ENCODE measurements around the gene MATN1.
"Not testable (repeated sequence)": the region's sequence is repeated elsewhere in the genome, so short reads cannot be mapped to it uniquely, and the experiment has no call there.

The MATN1 gene, protein sequence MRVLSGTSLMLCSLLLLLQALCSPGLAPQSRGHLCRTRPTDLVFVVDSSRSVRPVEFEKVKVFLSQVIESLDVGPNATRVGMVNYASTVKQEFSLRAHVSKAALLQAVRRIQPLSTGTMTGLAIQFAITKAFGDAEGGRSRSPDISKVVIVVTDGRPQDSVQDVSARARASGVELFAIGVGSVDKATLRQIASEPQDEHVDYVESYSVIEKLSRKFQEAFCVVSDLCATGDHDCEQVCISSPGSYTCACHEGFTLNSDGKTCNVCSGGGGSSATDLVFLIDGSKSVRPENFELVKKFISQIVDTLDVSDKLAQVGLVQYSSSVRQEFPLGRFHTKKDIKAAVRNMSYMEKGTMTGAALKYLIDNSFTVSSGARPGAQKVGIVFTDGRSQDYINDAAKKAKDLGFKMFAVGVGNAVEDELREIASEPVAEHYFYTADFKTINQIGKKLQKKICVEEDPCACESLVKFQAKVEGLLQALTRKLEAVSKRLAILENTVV

GRCh38 chr1:30723331-30723755 is at the start of gene MATN1:
MATN1 (minus strand) TSS chr1:30723585; CDS start chr1:30723551, 34 bp downstream.
- DNase-seq = no peak

DNA sequence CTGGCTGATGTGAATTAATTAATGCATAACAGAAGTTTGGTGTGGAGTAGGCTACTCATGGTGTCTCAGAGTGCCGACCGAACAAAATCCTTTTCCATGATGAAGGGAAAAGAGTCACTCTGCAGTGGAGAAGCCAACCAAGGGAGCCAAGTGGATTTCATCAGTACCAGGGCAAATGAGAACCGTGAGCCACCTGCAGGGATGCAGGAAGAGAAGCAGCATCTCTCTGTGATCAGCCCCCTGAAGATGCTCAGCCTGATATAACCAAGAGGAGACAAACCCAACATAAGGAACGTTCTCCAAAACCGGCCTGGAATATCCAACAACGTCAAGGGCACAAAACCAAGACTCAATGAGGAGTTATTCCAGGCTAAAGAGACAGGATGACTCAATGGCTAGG is 47.6 kb upstream of the MATN1 start:
- no peak for DNase-seq

DNA sequence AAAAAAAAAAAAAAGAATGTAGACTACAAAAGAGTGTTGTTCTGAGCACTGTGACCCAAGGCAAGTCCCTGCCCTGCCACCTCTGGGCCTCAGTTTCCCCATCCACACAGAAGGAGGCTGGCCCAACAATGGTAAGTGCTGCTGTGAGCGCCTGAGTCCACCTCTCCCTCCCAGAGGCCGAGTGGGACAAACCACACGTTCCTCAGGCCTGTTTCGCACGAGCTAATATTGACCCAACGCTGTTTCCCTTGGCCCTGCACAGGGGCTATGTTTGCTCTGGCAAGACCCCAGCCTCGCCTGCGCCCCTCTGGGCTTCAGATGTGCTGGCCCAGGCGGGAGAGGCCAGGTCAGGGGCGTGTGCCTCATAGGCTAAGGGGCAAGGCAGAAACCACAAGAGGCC is 46.8 kb upstream of the MATN1 start:
- DNase-seq = no peak

DNA sequence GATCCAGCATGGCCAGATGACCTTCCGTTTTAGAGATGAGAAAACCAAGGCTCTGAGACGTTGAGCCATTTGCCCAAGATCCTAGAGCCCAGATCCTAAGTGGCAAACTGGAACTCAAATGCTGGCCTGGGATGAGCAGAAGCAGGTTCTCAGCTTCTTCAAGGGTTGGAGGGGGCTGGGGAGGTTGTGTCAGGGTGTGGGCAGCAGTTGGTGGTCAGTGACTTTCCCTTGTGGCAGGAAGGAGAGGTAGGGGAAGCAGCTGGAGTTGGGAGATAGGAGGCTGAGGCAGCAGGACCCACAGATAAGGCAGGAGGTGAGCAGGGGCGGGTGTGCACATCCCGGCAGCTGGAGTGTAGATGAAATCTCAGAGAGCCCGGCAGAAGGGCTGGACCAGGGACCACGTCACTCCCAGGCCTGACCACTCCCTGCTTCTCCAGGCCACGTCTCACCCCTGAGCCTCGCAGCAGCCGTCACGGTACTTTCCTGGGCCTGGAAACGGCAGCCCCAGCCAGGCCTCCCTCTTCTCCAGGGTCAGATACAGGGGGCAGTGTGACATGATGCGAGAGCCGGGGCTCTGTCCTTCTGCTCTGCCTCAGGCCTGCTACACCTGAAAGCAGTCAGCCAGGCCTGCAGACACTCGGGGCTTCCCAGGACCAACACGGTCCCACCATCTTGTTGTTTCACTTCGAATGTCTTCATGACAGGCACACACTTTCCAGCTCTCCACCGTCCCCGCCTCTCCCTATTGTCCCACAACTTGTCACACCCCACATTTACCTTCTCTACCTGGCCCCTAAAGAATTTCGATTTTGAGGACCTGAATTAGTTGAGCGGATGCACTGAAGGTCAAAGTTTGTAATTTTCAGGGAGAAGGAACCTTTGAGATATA is 45.7 kb upstream of the MATN1 start:
- no peak for DNase-seq

DNA sequence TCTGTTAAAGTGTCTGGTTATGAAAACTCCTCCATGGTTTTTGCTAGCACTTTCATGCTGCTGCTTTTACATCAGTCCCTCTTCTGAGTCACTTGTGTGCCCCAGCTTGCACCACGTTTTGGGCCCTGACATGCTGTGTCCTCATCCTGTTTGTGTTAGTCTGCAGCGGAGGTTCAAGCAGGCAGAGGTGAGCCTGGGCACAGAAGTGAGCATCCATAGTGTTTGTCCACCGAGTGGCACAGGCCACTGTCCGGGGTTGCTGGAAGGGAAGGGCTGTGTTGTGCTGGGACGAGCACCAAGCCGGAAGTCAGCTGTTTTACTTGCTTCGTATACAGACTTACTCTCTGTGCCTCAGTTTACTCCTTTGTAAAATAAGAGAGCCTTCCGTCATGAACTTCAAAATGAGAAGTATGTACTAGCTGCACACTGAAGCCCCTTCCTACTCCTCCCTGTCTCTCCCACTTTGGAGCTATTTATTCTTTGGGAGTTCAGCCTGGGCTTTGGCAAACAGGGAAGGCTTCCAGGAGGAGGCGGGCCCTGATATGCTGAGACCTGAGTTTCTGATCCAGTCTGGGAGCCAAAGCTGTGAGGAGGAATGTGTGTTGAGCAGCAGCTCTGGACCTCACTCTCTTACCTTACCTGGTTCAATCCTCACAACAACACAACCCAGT is 44.9 kb upstream of the MATN1 start:
- DNase-seq = no peak

DNA sequence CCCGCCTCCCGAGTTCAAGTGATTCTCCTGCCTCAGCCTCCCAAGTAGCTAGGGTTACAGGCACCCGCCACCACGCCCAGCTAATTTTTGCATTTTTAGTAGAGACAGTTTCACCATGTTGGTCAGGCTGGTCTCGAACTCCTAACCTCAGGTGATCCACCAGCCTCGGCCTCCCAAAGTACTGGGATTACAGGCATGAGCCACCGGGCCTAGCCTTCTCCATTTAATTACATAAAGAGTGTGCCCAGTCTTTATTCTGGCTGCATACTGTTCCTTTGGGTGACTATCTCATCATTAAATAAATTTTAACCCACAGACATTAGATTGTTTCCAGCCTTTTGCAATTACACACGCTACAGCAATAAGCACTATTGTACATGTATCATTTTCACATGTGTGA is 43.6 kb upstream of the MATN1 start:
- DNase-seq = not testable (repeated sequence)

DNA sequence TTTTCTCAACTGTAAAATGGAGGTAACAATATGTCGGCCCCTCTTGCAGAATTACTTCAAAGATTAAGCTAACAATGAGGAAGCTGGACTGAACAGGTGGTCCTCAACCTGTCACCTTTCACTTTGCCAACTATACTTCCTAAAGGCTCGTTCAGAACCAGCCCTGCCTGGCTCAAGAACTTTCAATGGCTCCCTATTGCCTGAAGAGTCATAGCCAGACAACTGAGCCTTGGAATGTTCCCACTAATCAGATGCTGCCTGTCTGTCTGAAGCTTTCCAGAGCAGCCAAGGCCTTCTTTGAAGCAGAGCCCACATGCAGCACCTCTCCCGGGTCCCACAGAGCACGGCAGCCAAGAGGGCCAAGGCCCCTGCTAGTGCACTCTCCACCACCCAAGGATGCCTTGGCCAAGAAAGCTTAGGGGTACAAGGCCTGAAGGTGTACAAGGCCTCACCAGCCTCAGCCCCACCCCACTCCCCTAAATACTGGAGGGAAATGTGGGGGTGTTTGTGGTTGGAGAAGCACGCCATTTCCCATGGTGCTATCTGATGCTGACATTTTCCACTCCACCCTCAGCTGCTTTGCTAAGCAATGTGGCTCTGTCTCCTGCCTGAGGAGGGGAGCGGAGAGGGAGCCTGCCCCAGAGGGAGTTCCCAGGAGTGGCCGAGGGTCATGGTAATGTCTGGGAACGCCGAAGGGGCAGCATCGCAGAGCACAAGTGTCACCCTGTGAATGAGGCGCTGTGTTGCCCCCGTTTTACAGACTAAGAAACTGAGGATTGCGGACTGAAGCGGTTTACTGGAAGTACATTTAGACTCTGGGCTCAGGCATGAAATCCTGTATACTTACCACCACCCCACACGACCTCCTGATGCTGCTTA is 42.4 kb upstream of the MATN1 start:
- no peak for DNase-seq

GRCh38 chr1:30764939-30765555 is 41.7 kb upstream of the MATN1 start:
- no peak for DNase-seq

- DNase-seq = no peak
Measured at GRCh38 chr1:30764396-30764795, 41.0 kb upstream of the MATN1 start.

DNA sequence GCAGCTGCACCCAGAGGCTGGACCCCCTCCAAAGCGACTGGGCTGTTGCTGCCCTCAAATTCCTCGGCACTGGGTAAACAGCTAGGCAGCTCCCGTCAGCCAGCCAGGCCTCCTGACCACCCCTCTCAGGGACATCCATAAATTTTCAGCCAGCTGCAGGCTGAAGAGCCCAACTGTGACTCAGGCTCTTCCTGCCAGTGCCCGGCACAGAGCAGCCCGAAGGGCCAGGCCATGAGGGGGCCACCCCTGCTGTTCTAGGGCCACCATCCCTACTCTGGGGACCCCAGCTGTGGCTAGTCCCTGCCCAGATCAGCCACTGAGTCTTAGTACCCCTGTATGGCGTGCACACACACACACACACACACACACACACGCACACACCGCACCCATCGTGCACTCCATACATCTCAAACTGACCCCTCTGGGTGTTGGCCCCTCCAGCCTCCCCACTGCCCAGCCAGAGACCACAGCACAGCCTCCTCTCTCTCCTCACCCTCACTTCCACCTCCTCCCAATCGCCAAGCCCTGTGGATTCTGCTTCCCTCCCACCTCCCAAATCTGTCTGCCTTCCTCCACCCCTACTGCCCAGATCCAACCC is 40.4 kb upstream of the MATN1 start:
- DNase-seq = no peak

DNA sequence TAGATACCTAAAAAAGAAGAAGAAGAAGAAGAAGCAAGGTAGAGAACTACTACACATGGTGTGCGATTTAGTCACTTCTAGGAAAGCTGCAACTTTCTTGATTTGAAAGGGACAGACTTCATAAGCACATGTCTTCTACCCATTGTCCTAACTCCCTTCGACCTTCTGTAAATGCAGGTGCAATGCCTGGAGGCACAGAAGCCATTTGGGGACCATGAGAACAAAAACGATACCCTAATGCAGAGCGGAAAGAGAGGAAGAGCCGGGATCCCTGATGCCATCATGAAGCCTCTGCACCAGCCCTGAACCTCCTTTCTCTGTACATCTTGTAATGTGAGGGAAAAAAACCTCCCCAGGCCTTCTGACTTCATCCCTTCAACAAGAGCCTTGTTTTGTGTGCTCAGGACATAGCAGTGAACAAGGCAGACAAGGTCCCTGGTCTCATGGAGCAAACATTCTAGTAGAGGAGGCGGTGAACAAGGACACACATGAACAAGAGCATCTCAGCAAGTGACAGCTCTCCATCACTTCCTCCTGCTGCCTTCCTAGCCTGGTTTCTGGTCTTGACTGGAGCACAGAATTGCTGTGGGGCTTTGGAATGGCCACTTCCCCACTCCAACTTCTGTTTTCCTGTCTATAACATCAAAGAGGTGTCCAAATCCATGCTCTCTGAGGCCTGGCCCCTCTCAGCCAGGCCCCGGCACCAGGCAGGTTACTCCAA is 39.7 kb upstream of the MATN1 start:
- DNase-seq = no peak

DNA sequence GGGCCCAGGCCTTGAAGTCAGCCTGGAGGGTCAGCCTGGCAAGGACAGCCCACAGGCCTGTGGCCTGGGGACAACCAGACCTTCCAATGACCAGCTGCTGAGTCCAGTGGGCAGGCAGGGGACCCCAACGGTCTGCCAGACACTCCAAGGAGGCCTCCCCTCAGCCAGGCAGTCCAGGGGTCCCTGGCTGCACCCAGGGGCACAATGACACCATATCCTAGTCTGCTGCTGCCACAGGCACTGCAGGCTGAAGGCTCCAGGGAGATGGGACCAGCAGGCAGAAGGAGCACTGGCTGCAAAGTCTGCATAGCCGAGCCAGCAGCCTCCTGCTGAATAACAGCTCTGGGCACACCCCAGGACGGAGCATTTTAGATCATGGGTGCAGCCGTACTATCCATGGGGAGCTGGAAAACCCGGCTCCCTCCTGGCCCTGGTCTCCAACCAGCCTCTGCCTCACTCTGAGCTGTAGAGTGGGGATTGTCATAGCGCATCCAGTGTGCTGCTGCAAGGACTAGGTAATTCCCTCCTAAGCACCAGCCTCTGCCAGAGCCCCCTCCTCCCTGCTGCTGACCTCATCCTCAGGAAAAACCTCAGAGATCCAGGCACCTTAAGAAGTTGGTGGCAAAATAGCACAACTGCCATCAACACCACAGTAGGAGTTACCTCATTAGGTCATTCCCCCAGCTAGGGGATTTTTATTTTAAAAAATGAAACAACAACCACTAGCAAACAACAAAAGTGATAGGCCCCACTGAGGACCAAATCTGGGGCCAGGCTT is 39.0 kb upstream of the MATN1 start:
- DNase-seq = no peak

DNA sequence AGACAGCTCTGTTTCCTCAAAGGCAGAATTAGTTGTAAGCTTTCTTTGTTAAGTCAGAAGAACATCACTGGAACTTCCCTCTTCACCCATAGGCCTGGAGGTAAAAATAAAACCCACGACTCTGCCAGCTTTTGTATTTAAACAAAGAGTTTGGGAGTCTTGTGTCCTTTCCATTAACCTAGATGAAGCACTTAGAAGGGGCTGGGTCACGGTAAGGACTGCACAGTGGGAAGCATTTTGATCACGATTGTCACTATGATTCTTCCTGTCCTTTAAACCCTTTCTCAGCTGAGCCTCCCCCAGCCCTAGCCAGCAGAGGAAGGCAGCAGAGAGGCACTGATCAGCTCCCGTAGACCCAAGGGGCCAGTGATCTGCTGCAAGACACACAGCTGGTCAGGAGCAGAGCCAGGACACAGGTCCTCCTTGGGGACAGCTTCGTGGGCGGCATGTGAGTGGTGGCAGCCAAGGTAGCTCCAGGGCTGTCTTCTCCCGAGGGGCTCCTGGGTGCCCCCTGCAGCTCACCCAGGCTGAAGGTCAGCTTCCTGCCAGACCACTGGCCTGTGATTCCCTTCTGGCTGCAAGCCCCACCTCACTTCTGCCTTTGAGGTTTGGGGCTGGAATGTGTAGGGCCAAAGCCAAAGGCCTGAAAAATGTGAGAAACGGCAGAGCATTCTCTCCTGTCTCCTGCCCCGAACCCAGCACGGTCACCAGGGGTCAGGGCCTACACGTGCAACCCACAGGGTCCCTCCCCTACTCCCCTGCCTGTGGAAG is 38.2 kb upstream of the MATN1 start:
- no peak for DNase-seq

GRCh38 chr1:30760596-30761324 is 37.4 kb upstream of the MATN1 start:
- no peak for DNase-seq

DNA sequence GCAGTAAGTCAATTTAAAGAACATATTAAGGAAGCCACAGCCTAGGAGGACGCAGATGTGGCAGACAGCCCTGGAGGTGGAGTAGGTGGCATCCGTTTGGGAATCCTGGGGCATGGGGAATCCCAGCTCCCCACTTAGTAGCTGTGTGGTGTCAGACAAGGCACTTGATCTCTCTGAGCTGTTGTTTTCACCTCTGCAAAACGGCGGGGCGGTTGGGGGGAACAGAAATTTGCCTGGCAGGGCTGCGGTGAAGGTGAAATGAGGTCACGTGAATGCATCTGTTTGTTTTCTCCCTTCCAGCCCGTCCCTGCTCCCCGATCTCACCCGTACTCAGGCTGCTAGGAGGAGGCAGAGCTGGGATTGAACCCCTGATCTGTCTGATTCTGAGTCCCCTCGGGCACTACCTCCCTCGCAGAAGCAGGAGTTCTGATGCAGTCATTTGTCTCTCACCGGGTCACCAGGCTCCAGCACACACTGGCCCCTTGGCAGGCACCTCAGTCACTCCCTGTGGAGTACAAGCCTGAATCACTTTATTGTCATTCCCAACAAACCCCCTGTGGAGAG is 36.4 kb upstream of the MATN1 start:
- DNase-seq = peak; percentile 54

DNA sequence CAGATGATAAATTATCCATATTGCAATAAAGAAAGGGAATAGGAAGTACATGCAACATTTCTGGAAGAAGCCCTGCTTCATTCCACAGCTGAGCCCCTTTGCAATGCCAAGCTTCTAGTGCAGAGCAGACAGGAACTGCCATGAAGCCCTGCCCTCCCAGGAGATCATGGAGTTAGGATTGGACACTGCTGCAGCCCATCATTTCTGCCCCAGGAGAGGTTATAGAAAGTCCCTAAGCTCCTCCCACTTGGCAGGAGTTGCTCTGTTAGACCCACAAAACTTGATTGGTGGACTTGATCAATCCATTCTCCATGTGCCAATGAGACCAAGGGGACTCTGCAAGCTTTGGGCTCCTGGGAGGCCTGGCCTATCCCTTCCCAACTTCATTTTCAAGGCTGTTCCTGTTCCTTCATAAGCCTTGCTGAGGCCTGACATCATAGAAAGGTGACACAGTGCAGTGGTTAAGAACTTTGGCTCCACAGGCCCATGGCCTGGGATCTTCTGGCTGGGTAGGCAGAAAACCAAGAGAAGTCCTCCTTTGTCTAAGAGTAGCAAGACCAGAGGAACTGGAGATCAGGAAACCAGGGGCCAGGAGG is 35.5 kb upstream of the MATN1 start:
- no peak for DNase-seq

DNA sequence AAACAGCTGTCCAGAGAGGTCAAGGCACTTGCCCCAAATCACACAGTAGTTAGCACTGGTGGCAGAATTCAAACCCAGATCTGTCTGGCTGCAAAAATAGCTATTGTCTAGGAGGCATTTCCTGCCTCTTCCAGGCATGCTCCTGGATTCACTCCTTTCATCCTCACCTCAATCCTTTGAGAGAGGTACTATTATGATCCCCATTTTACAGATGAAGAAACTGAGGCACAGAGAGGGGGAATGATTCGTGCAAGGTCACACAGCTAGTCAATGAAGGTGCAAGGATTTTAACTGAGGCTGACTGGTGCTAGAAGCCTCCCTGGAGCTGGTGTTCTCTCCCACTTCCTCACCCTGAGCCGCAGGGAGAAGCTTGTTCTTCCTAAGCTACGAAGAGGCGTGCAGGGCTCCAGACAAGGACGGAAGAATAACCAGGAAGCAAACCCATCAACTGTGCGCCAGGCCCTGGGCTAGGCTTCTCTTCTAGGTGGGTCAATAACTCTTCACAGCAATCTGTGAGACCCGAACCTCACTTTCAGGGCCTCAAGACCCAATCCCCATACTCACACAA is 34.8 kb upstream of the MATN1 start:
- no peak for DNase-seq
